Subcutaneous adipose tissue (tissue), 4 donors: Measurements from ENCODE around the gene WDR4. TPM values are rescaled to one million over a fixed set of nuclear protein-coding genes. Genes with fewer than 3 reads are reported as not detected.

Experiments used
- CTCF ChIP-seq: fragments of 450-650 bp; IDR thresholded peaks from one replicate; pipeline ENCODE4 v1.5.1; 2016; ENCODE audit warnings: low read depth, mild to moderate bottlenecking, control low read depth, antibody characterized with exemption, moderate library complexity
- total RNA-seq, 4 donors: library from RNA; depleted of rRNA; stranded (reverse); fragments of >200 nt; gene quantifications; one replicate each; pipeline ENCODE4 v1.1.0, GENCODE V29; 2016

The WDR4 gene
- total RNA-seq, 4 donors from 2014 or later = 5.4 to 12.8 (median 6.9) TPM

DNA sequence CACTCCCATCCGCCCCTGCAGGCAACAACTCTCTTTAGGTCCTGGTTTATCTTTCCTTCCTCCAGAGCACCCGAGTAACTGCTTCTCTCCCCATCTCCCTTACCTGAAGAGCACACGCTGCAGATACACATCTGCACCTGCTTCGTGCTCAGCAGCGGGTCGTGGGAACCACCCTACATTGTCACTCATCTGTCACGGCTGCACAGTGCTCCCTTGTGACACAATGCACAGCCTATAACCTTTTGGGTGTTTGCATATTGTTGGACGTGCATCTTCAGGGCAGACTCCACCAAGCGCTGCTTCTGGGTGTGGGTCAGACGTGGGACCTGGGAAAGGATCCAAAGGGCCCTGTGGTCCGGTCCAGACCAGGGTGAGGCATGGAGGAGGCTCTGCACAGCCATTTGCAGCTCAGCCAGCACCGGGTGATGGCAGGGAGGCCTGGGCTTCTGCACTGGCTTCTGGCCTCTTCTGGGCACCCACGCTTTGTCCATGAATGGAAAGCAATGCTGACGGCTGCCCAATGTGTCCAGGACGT is 42.5 kb downstream of the WDR4 start:
- TF ChIP-seq CTCF = no peak

DNA sequence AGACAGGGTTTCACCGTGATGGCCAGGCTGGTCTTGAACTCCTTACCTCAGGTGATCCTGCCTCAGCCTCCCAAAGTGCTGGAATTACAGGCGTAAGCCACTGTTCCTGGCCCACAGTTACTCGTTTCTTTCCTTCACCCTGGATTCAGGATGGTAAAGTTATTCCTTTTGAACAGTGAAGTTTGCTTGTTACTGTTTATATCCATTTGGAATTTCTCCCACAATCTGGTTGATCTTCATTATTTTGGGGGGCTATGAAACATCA is 43.0 kb downstream of the WDR4 start:
- TF ChIP-seq CTCF = no peak

- TF ChIP-seq CTCF = no peak
Observed at GRCh38 chr21:42835611-42836401, 43.5 kb downstream of the WDR4 start.

DNA sequence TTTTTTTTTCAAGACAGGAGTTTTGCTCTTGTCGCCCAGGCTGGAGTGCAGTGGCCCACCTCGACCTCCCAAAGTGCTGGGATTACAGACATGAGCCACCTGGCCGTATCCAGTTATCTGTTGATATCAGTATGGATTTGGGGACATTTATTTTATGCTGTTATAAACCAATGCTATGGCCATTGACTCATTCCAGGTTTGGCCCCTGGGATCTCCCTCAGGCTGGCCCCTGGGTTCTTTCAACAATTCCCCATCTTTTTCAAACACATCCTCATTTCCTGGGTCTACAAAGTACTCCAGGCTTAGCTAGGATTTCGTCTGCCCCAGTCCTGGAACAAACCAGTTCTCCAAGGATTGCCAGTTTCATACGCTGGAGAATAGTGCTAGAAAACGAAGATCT is 44.1 kb downstream of the WDR4 start:
- no peak for TF ChIP-seq CTCF

GRCh38 chr21:42834726-42835191 is 44.6 kb downstream of the WDR4 start:
- no peak for TF ChIP-seq CTCF

DNA sequence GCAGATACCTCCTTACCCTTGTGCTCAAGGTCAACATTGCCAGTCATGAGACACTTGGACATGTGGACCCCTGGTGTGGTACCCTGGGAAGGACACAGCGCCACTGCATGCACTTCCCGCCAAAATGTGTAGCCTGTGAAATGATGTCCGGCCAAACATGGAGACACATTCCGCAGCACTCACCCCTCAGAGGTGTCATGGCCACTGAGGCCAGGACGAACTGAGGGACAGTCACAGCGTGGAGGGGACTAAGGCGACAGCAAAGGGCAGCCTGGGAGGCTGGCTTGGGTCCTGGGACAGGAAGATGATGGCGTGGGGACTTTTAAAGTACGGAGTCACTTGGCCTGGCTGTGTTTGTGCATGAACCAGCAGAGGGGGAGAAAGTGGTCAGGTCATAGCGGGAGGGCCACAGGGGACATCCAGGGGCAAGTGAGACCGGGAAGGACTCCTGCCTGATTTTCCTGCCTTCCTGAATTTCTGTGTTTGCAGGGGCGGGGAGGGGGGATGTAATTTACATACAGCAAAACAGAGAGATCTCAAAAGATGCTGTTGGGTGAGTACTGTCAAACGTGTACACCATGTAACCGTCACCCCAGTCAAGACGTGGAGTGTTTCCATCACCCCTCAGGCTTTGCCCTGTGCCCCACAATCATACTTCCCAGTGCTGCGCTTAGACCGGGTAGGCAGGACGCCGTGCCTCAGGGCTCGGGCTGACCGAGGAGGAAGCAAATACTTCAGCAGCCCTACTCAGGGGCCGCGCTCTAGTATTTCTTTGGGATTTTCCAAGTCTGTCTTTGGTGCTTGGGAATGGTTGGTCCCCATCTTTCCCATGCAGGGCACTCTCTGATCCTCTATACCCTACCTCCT is 45.2 kb downstream of the WDR4 start:
- no peak for TF ChIP-seq CTCF

DNA sequence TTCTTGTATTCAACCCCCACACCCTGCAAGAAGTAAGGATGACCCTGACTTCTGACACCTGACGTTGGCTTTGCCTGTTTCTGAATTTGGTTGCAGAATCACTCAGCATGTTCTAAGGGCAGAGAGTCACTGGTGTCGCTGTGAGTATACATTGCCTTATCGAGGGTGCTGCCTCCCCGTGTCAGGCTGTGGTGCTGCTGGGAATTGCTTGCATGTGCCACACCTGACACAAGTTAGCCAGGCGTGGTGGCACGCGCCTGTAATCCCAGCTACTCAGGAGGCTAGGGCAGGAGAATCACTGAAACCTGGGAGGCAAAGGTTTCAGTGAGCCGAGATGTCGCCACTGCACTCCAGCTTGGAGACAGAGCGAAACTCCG is 45.9 kb downstream of the WDR4 start:
- TF ChIP-seq CTCF = no peak
